ENCODE results near the gene DHX58.

The DHX58 gene

GRCh38 chr17:42109086-42109485 is 3.4 kb downstream of the DHX58 start:
- no peak for DNase-seq

GRCh38 chr17:42107597-42108576 is 4.6 kb downstream of the DHX58 start:
- no peak for DNase-seq

DNA sequence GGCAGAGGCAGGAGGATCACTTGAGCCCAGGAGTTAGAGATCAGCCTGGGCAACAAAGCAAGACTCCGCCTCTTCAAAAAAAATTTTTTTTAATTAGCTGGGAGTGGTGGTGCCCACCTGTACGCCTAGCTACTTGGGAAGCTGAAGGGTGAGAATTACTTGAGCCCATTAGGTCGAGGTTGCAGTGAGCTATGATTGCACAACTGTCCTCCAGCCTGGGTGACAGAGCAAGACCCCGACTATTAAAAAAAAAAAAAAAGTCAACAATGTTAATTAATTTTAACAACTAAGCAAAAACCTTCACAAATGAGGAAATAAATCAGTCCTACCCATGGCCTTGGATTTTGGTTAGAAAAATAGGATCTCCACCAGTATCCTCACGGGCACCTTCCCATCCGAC is 5.4 kb downstream of the DHX58 start:
- no peak for DNase-seq

DNA sequence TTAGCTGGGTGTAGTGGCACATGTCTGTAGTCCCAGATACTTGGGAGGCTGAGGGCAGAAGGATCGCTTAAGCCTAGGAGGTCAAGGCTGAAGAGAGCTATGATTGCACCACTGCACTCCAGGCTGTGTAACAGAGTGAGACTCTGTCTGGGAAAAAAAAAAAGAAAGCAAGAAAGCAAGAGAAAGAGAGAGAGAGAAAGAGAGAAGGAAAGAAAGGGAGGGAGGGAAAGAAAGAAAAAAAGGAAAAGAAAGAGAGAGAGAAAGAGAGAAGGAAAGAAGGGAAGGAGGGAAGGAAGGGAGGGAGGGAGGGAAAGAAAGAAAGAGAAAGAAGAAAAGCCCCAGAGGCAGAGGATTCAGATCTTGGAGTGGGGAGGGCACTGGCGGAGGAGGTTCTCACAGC is 6.5 kb downstream of the DHX58 start:
- DNase-seq: no peak

DNA sequence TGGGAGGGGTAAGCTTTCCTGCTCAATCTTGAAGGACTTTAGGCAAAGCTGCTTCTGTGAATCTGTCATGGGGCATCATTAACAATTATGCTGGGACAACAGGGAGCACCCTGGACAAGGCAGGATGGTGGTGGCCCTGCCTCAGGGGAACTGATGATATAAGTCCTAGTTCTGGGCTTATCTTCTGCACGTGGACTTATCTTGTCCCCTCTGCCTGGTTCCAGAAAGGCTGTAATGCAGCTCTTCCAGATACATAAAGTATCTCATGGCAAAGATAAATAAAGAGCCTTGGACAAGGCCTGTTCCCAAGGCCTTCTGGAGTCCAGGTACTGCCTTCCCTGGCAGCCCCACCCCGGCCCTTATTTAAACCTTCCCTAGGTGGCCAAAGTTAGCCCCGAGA is 8.2 kb downstream of the DHX58 start:
- no peak for DNase-seq

DNA sequence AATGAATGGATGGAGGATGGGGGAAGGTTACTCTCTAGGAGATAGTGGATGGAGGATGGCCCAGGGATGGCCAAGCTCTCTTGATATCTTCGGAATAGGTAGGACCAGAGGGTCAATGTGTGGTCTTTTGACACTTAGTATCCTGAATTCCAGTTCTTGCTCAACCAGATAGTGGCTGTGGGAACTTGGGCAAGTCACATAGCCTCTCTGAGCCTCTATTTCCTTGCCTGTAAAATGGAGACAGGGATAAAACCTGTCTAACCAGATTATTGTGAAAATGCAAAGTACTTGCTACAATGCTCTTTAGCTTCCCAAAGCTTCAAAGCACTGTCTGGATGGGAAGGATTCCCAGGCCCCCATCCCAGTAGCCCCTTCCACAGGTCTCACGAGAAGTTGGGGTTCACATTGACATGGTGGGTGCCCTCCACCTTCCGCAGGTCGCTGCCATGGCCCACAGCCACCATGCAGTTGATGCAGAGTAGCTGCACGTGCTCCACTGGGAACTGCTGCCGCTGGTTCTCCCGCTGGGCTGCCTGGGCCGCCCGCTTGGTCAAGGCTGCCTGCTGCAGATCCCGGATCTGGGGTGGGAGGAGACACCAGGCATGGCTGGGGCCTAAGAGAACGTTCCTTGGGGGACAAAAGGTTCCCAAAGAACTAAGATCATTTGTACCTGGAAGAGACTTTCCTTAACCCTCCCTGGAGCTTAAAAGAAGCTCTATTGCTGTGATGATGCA is 9.1 kb downstream of the DHX58 start:
- no peak for DNase-seq

GRCh38 chr17:42101513-42102292 is 10.8 kb downstream of the DHX58 start:
- DNase-seq: peak in 1 of 2 experiments; percentile 32

- no peak for DNase-seq
These were observed 13.6 kb downstream of the DHX58 start for GRCh38 chr17:42098730-42099399.

- DNase-seq: no peak
These were observed 14.6 kb downstream of the DHX58 start, which contains the start of gene ZNF385C for GRCh38 chr17:42097691-42098631. TSS of gene ZNF385C (minus strand) at chr17:42098473. CDS start at chr17:42063056, 35,417 bp downstream.

- DNase-seq: no peak
These were observed 16.0 kb downstream of the DHX58 start for GRCh38 chr17:42096360-42097111.

DNA sequence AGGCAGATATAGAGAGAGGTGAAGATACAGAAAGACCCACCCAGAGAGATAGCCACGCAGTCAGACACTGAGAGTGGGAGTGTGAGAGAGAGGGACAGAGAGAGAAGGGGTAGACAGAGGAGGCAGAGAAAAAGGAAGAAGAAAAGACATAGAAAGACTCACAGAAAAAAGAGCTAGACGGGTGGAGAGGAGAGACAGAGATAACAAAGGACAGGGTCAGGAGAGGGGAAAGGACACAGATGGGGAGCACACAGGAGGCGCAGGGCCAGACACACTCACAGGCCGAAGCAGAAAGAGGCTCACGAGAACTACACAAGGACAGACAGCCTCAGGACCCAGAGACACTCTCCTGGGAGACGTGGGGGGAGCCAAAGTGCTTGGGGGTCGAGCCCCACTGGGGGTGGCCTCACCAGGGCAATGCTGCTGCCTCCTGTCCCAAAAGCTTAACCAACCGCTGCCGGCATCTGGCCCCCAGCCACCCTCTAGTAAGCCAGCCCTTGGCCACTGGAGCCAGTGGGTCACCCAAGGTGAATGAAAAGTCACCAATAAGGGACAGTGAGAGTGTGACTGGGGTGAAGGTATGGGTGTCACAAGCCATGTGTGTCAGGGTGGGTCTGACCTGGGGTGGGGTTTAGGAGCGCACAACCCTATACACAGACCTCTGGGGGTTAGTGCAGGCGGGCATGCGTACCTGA is 18.0 kb downstream of the DHX58 start:
- DNase-seq: no peak

DNA sequence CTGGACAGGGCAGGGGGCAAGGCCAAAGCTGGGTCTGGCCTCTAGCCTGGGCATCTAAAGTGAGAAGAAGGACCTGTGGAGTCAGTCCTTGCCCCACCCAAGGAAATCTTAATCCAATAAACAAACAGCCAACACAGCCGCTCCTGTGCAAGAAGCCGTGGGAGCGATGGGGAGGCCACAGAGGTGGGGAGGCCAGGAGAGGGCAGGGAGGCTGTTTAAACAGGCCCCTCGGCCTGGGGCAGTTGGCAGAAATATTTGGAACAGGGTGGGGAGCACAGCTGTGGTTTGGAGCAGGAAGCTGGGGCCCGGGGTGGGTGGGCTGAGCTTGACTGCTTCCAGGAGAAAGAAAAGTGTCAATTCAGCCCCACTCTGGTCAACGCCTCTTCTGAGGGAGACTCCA is 19.6 kb downstream of the DHX58 start:
- no peak for DNase-seq

- DNase-seq: no peak
These were observed 21.3 kb downstream of the DHX58 start for GRCh38 chr17:42090964-42091790.

DNA sequence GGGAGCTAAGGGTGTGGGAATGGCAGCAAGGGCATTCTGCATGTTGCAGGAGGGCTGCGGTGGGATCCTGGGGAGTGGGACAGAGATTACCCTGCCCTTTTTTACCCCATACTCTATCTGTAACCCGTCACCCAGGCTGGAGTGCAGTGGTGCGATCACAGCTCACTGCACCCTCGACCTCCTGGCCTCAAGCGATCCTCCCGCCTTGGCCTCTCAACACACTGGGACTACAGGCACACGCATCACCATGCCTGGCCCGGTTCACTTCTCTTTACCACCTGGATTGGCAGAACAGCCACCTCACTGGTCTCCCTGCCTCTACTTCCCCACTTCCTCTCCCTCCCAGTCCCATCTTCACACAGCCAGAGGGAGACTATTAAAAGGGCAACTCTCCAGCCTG is 23.8 kb downstream of the DHX58 start:
- DNase-seq: no peak

DNA sequence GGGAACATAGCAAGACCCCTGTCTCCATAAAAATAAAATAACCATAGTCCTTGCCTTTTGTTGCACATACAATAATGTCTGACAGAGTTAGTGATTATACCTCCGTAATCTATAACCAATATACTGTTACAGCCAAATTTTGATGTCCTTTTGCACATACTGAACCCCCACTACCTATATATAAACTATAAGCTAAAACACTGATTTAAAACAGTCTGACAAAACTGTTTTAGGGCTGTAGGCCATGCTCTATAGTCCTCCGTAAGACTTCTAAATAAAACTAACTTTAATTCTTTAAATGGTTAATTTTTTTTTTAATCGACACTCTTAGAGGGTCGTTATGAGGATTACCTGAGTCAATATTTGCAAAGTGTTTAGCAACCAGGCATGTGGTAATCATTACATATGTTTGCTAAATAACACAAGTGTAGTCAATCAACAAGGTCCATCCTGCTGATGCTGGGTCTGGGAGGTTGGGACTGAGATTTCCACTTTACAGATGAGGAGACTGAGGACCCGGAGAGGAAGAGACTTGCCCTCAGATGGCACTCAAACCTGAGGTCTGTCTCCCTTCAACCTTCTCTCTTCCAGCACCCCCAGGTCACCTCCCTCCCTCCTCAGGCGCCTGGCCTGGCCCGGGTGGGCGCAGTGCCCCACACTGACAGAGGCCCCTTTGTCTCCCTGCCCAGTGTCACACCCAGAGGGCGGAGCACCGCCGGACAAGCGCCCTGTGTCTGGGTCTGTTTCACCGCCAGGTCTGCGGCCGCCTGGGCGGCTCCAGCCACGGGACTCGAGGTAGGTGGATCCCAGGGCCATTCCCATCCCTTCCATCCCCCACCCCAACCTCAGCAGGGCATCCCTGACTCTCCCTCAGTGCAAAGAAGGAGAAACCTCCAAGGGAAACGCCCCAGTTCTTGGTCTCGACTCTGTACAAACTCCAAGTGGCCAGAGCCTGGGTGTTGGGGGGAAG is 24.5 kb downstream of the DHX58 start:
- DNase-seq: no peak

DNA sequence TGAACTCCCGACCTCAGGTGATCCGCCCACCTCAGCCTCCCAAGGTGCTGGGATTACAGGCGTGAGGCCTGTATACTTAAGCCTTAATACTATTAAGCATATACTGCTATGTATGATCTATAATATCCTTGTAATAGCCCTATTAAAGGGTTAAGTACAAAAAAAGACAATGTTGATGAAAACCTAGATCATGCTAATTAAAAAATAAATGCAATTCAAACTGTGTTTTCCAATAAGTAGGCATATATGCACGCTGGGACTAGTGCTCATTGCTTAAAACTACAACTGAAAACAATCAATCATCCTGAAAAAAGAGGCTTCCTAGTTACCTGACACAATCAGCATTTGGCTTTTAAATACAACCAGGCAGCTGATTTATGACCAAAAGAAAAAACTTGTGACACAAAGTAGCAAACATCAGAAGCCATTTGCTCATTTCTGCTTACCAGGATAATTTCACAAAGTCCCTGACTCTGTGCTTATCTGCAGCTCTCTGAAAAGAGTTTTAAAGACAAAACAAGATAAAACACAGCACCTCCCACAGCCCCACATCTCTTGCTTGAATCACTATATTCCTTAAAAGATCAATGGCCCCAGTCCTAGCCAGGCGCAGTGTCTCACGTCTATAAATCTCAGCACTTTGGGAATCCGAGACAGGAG is 25.3 kb downstream of the DHX58 start:
- DNase-seq: no peak

DNA sequence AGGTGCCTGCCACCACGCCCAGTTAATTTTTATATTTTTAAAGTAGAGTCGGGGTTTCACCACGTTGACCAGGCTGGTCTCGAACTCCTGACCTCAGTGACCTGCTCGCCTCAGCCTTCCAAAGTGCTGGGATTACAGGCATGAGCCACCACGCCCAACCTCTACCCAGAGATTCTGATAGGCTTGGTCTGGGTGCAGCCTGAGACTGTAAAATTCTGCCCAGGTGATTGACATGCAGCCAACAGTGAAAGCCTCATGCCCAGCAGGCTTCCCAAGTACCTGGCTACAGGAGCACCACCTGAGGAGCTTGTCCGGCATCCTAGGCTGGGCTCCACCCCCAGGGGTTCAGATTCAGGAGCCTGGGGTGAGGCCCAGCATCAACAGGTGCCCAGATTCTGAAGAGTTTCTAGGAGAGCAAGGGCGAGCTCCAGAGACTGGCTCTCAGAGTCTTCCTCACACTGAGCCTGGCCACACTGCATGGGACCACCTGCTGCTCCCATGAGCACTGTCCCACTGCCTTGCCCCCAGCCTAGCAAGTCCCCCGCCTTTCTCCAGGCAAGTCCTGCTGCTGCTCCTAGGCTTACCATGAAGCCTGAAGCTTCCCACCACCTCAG is 30.9 kb downstream of the DHX58 start:
- no peak for DNase-seq

Measured in SW 1271 (cell line).